Measurements from ENCODE around the gene SOBP.

SOBP gene

GRCh38 chr6:107496892-107497684 lies 7.2 kb downstream of the SOBP start:
- Histone ChIP-seq H3K14ac (ENCODE audit: low read length in 2 of 2) (no peak overlapping the region), H3K4me2 (ENCODE audit: low read length, poor library complexity, severe bottlenecking) (no peak overlapping the region), H3K4me3 (ENCODE audit: insufficient read depth in 1 of 2, low read depth in 1 of 2, low read length in 2 of 2) (no peak overlapping the region), H3K23ac (ENCODE audit: low read length in 2 of 2) (no peak overlapping the region), H3K36me3 (ENCODE audit: control insufficient read depth in 1 of 2, insufficient read depth in 2 of 2, low read depth in 1 of 2, low read length in 2 of 2) (no peaks in the 10 kb centered on the region), H2BK15ac (ENCODE audit: low read depth, poor library complexity, severe bottlenecking) (no peak overlapping the region), H2BK12ac (ENCODE audit: low read length in 2 of 2) (no peak overlapping the region), H3K4ac (ENCODE audit: low read depth in 1 of 2, low read length in 2 of 2) (no peak overlapping the region), H3K79me1 (replicated peaks; ENCODE audit: low read length, poor library complexity, severe bottlenecking) (no peaks in the 10 kb centered on the region), H2AK5ac (ENCODE audit: low read length, severe bottlenecking) (no peak overlapping the region), H2BK120ac (ENCODE audit: low read depth, low read length) (no peak overlapping the region), H3K4me1 (ENCODE audit: control insufficient read depth, insufficient read depth, low read depth, low read length) (peaks cover 2% of the 10 kb centered on the region), H2BK5ac (ENCODE audit: low read depth, low read length, poor library complexity, severe bottlenecking) (no peak overlapping the region), H3K27ac (ENCODE audit: low read length, poor library complexity, severe bottlenecking) (no peak overlapping the region), H3K9me3 (ENCODE audit: control insufficient read depth, low read length) (no peaks in the 10 kb centered on the region), H2AFZ (ENCODE audit: low read depth, low read length) (no peak overlapping the region), H3K9ac (ENCODE audit: low read length) (peak overlapping the region; percentile 39), H4K91ac (ENCODE audit: low read length) (no peak overlapping the region), H4K8ac (ENCODE audit: low read length) (no peak overlapping the region), H3K27me3 (ENCODE audit: control insufficient read depth in 1 of 2, insufficient read depth in 1 of 2, low read length in 2 of 2) (peaks cover 0 to 38% of the 10 kb centered on the region in 2 experiments), H3K18ac (ENCODE audit: low read depth in 1 of 2, low read length in 2 of 2) (no peak overlapping the region)
- peak; percentile 1 for DNase-seq
- no CpG with 5 or more reads among the region's 1 CpG for WGBS

- Histone ChIP-seq H2BK120ac (ENCODE audit: low read depth, low read length) (no peak overlapping the region), H3K23ac (ENCODE audit: low read length in 2 of 2) (no peak overlapping the region), H3K79me1 (replicated peaks; ENCODE audit: low read length, poor library complexity, severe bottlenecking) (no peaks in the 10 kb centered on the region), H4K8ac (ENCODE audit: low read length) (no peak overlapping the region), H3K36me3 (ENCODE audit: control insufficient read depth in 1 of 2, insufficient read depth in 2 of 2, low read depth in 1 of 2, low read length in 2 of 2) (peaks cover 0 to 39% of the 10 kb centered on the region in 2 experiments), H3K4ac (ENCODE audit: low read depth in 1 of 2, low read length in 2 of 2) (no peak overlapping the region), H3K14ac (ENCODE audit: low read length in 2 of 2) (no peak overlapping the region), H4K91ac (ENCODE audit: low read length) (no peak overlapping the region), H2BK5ac (ENCODE audit: low read depth, low read length, poor library complexity, severe bottlenecking) (no peak overlapping the region), H2BK12ac (ENCODE audit: low read length in 2 of 2) (no peak overlapping the region), H3K9ac (ENCODE audit: low read length) (no peak overlapping the region), H3K4me2 (ENCODE audit: low read length, poor library complexity, severe bottlenecking) (no peak overlapping the region), H2BK15ac (ENCODE audit: low read depth, poor library complexity, severe bottlenecking) (no peak overlapping the region), H3K27ac (ENCODE audit: low read length, poor library complexity, severe bottlenecking) (no peak overlapping the region), H2AK5ac (ENCODE audit: low read length, severe bottlenecking) (no peak overlapping the region), H3K18ac (ENCODE audit: low read depth in 1 of 2, low read length in 2 of 2) (no peak overlapping the region), H3K4me1 (ENCODE audit: control insufficient read depth, insufficient read depth, low read depth, low read length) (no peaks in the 10 kb centered on the region), H3K9me3 (ENCODE audit: control insufficient read depth, low read length) (no peaks in the 10 kb centered on the region), H3K4me3 (ENCODE audit: insufficient read depth in 1 of 2, low read depth in 1 of 2, low read length in 2 of 2) (no peak overlapping the region), H3K27me3 (ENCODE audit: control insufficient read depth in 1 of 2, insufficient read depth in 1 of 2, low read length in 2 of 2) (peaks cover 0 to 6% of the 10 kb centered on the region in 2 experiments), H2AFZ (ENCODE audit: low read depth, low read length) (no peak overlapping the region)
- DNase-seq = no peak
- WGBS = 90% methylated on average over 2 of the region's 4 CpGs
These were observed 14.5 kb downstream of the SOBP start for GRCh38 chr6:107504270-107505026.

- Histone ChIP-seq H4K8ac (ENCODE audit: low read length) (no peak overlapping the region), H2AK5ac (ENCODE audit: low read length, severe bottlenecking) (no peak overlapping the region), H3K9me3 (ENCODE audit: control insufficient read depth, low read length) (no peaks in the 10 kb centered on the region), H3K36me3 (ENCODE audit: control insufficient read depth in 1 of 2, insufficient read depth in 2 of 2, low read depth in 1 of 2, low read length in 2 of 2) (peaks cover 0 to 48% of the 10 kb centered on the region in 2 experiments), H3K18ac (ENCODE audit: low read depth in 1 of 2, low read length in 2 of 2) (no peak overlapping the region), H2AFZ (ENCODE audit: low read depth, low read length) (no peak overlapping the region), H2BK120ac (ENCODE audit: low read depth, low read length) (no peak overlapping the region), H3K79me1 (replicated peaks; ENCODE audit: low read length, poor library complexity, severe bottlenecking) (no peaks in the 10 kb centered on the region), H3K4me2 (ENCODE audit: low read length, poor library complexity, severe bottlenecking) (no peak overlapping the region), H2BK12ac (ENCODE audit: low read length in 2 of 2) (no peak overlapping the region), H3K4me1 (ENCODE audit: control insufficient read depth, insufficient read depth, low read depth, low read length) (no peaks in the 10 kb centered on the region), H3K27me3 (ENCODE audit: control insufficient read depth in 1 of 2, insufficient read depth in 1 of 2, low read length in 2 of 2) (peaks cover 0 to 6% of the 10 kb centered on the region in 2 experiments), H3K4ac (ENCODE audit: low read depth in 1 of 2, low read length in 2 of 2) (no peak overlapping the region), H3K27ac (ENCODE audit: low read length, poor library complexity, severe bottlenecking) (no peak overlapping the region), H3K9ac (ENCODE audit: low read length) (no peak overlapping the region), H2BK15ac (ENCODE audit: low read depth, poor library complexity, severe bottlenecking) (no peak overlapping the region), H2BK5ac (ENCODE audit: low read depth, low read length, poor library complexity, severe bottlenecking) (no peak overlapping the region), H3K4me3 (ENCODE audit: insufficient read depth in 1 of 2, low read depth in 1 of 2, low read length in 2 of 2) (no peak overlapping the region), H3K23ac (ENCODE audit: low read length in 2 of 2) (no peak overlapping the region), H4K91ac (ENCODE audit: low read length) (no peak overlapping the region), H3K14ac (ENCODE audit: low read length in 2 of 2) (no peak overlapping the region)
- WGBS = 92% methylated on average over 1 of the region's 1 CpG
- DNase-seq = no peak
These were observed 16.2 kb downstream of the SOBP start for GRCh38 chr6:107506145-107506544.

- peaks cover 0 to 50% of the 10 kb centered on the region in 2 experiments for H3K36me3 ChIP-seq (ENCODE audit: control insufficient read depth in 1 of 2, insufficient read depth in 2 of 2, low read depth in 1 of 2, low read length in 2 of 2)
- H3K4ac ChIP-seq (ENCODE audit: low read depth in 1 of 2, low read length in 2 of 2) = no peak overlapping the region
- H3K27me3 ChIP-seq (ENCODE audit: control insufficient read depth in 1 of 2, insufficient read depth in 1 of 2, low read length in 2 of 2) = no peaks in the 10 kb centered on the region
- H3K27ac ChIP-seq (ENCODE audit: low read length, poor library complexity, severe bottlenecking) = no peak overlapping the region
- DNase-seq = no peak
- H2AFZ ChIP-seq (ENCODE audit: low read depth, low read length) = no peak overlapping the region
- no peak overlapping the region for H2BK12ac ChIP-seq (ENCODE audit: low read length in 2 of 2)
- H4K8ac ChIP-seq (ENCODE audit: low read length) = no peak overlapping the region
- no peaks in the 10 kb centered on the region for H3K4me1 ChIP-seq (ENCODE audit: control insufficient read depth, insufficient read depth, low read depth, low read length)
- no peak overlapping the region for H2BK120ac ChIP-seq (ENCODE audit: low read depth, low read length)
- no peak overlapping the region for H2BK15ac ChIP-seq (ENCODE audit: low read depth, poor library complexity, severe bottlenecking)
- H3K9me3 ChIP-seq (ENCODE audit: control insufficient read depth, low read length) = peaks cover 2% of the 10 kb centered on the region
- H3K14ac ChIP-seq (ENCODE audit: low read length in 2 of 2) = no peak overlapping the region
- WGBS = 63% methylated on average over 2 of the region's 3 CpGs
- H2BK5ac ChIP-seq (ENCODE audit: low read depth, low read length, poor library complexity, severe bottlenecking) = no peak overlapping the region
- no peak overlapping the region for H3K4me2 ChIP-seq (ENCODE audit: low read length, poor library complexity, severe bottlenecking)
- H3K79me1 ChIP-seq (replicated peaks; ENCODE audit: low read length, poor library complexity, severe bottlenecking) = no peaks in the 10 kb centered on the region
- H3K18ac ChIP-seq (ENCODE audit: low read depth in 1 of 2, low read length in 2 of 2) = no peak overlapping the region
- H3K23ac ChIP-seq (ENCODE audit: low read length in 2 of 2) = no peak overlapping the region
- no peak overlapping the region for H3K4me3 ChIP-seq (ENCODE audit: insufficient read depth in 1 of 2, low read depth in 1 of 2, low read length in 2 of 2)
- H3K9ac ChIP-seq (ENCODE audit: low read length) = no peak overlapping the region
- H2AK5ac ChIP-seq (ENCODE audit: low read length, severe bottlenecking) = no peak overlapping the region
- H4K91ac ChIP-seq (ENCODE audit: low read length) = no peak overlapping the region
These were observed 19.6 kb downstream of the SOBP start for GRCh38 chr6:107509506-107509905.
